ENCODE data around the gene LPAR3.

Gene LPAR3

DNA sequence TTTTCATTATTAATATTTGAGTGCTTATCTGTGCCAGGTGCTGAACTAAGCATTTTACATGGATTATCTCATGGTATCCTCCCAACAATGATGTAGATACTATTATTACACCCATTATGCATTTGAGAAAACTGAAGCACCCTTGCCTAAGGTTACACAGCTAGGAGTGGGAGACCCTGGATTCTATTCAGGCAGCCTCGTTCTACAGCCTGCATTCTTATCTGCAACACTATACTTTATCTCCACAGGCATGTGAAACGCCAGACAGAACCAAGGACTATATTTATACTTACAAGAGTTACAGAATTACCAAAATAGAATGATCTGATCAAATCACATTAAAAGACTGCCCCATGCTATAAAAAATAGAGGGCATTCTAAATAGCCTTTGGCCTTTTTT, 22.4 kb downstream of the LPAR3 start:
- FAIRE-seq, result no peak
- TF ChIP-seq, protein P1, sequence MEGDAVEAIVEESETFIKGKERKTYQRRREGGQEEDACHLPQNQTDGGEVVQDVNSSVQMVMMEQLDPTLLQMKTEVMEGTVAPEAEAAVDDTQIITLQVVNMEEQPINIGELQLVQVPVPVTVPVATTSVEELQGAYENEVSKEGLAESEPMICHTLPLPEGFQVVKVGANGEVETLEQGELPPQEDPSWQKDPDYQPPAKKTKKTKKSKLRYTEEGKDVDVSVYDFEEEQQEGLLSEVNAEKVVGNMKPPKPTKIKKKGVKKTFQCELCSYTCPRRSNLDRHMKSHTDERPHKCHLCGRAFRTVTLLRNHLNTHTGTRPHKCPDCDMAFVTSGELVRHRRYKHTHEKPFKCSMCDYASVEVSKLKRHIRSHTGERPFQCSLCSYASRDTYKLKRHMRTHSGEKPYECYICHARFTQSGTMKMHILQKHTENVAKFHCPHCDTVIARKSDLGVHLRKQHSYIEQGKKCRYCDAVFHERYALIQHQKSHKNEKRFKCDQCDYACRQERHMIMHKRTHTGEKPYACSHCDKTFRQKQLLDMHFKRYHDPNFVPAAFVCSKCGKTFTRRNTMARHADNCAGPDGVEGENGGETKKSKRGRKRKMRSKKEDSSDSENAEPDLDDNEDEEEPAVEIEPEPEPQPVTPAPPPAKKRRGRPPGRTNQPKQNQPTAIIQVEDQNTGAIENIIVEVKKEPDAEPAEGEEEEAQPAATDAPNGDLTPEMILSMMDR (IDR thresholded peaks at IDR 0.05; ENCODE audit: insufficient read depth, missing control alignments), result no peak

DNA sequence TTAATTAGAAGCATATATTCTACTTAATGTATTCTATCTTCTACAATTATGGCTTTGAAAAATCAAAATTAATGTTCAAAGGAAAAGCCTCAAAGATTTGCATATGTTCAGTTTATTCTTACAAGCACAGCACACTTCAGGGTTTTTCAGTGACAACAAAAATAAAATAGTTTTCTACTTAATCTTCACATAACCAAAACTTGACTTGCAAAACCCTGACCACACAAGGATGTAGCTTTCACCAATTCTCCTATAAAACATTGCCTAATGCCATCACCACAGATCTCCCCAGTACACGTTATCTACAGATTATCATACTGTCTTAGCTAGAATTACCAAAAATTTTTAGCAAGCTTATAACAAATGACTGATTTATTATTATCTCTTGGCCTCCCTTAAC, 23.3 kb downstream of the LPAR3 start:
- FAIRE-seq, result no peak
- TF ChIP-seq, protein P1 (IDR thresholded peaks at IDR 0.05; ENCODE audit: insufficient read depth, missing control alignments), result no peak
- no peak for DNase-seq (ENCODE audit: insufficient read length, low spot score)

More for the DNA sequence above, 22.4 kb downstream of the LPAR3 start:
- DNase-seq (ENCODE audit: insufficient read length, low spot score), result no peak

DNA sequence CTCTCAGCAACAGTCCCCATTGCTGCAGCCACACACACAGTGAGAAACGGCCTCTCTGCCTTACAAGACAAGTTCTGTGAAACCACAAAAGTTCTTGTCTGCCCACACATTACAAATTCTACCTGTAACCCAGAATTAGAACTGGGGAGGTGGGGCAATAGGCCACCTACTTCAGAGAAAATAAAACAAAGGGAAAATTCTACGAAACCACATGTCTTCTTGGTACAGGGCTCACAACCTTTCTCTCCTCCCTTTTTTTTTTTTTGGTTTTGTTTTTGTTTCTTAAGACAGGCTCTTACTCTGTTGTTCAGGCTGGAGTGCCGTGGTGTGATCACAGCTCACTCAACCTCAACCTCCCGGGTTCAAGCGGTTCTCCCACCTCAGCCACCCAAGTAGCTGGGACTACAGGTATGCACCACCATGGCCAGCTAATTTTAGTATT, 30.2 kb downstream of the LPAR3 start:
- TF ChIP-seq, protein P1 (IDR thresholded peaks at IDR 0.05; ENCODE audit: insufficient read depth, missing control alignments), result no peak
- FAIRE-seq, result no peak
- no peak for DNase-seq (ENCODE audit: insufficient read length, low spot score)

DNA sequence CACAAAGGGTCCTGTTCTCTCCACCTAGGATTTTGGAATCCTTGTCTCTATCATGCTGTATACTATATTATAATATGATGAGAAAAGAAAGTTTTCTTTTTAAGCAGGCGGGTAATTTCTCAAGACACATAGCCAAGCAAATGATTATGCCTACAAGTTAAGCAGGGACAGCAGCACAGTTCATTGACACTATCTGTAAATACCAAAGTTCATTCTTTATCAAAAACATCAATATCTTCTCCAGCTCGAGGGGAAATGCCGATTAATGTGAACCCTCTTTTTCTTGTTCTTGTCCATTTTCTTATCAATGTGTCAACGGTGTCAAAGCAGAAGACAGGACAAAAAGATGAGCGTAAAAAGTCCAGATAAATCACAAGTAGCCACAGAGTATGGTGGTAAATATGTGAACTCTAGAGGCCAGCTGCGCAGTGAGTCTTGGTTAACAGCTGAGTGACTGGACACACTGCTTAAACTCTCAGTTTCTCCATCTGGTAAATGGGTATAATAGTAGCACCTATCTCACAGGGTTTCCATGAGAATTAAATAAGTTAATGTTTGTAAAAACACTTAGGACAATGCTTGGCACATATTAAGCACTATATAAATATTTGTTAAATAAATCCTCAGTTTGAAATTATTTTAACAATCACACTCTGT, 30.9 kb downstream of the LPAR3 start:
- FAIRE-seq, result no peak
- TF ChIP-seq, protein P1 (IDR thresholded peaks at IDR 0.05; ENCODE audit: insufficient read depth, missing control alignments), result no peak
- DNase-seq (ENCODE audit: insufficient read length, low spot score), result no peak

DNA sequence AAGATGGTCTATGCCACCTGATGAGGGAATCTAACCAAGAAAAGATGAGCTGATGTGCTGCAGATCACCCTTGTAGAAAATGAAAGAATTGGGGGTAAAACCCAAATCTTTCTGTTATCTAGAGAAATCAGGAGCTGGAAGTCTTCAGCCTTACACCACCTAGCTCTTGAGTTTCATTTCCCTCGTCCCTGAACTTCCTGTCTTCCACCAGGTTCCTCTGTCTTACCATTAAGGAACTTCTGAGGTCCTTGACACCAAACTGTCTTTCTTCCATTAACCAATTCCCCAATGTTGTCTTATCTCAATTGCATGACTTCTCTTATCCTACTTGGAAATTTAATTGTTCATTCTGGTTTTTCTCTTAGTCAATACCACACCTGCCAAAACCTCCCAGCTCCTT, 31.5 kb downstream of the LPAR3 start:
- FAIRE-seq (no peak), DNase-seq (ENCODE audit: insufficient read length, low spot score) (no peak)
- TF ChIP-seq, protein P1 (IDR thresholded peaks at IDR 0.05; ENCODE audit: insufficient read depth, missing control alignments), result no peak

DNA sequence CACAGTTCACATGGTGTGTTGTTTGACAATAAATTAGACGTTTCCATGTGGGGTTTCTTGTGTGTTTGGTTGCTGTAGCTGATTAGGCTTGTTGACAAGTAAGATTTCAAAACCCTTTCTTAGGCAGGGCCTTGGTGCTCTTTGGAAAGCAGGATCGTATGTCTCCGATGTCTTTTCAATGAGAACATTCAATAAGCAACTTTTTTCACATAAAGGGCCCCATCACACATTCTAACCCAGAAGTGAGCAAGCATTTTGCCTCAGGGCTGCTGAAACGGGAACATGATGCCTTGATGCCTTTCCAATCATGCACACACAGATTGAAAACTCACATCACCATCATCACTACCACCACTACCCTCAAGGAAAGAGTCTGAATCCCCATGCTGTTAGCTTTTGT, 33.1 kb downstream of the LPAR3 start:
- no peak for FAIRE-seq
- TF ChIP-seq, protein P1 (IDR thresholded peaks at IDR 0.05; ENCODE audit: insufficient read depth, missing control alignments), result no peak

DNA sequence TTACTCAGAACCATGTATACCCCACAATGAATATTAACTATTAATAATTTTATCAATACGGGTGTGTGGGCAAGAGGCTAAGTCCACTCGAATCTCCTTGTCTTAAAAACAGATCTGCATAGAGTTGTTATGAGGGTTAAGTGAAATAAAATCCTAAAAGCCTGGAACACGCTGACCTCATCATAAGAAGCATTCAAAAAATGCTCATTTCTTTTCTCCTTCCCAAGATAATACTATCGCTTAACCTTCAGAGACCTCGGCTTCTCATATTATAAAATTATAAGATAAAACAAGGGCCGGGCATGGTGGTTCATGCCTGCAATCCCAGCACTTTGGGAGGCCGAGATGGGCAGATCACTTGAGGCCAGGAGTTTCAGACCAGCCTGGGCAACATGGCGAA, 35.1 kb downstream of the LPAR3 start:
- TF ChIP-seq, protein P1 (IDR thresholded peaks at IDR 0.05; ENCODE audit: insufficient read depth, missing control alignments), result no peak
- FAIRE-seq (no peak), DNase-seq (ENCODE audit: insufficient read length, low spot score) (no peak)

More for the DNA sequence above, 33.1 kb downstream of the LPAR3 start:
- no peak for DNase-seq (ENCODE audit: insufficient read length, low spot score)

Measured in D721Med (cell line).